ENCODE data around the gene MFN2.
A peak's percentile ranks its signal among the peaks of the same experiment; 100 is the strongest.

Gene MFN2

GRCh38 chr1:12019858-12020509, 39.7 kb downstream of the MFN2 start:
- no peaks in the 10 kb centered on the region for H3K27me3 ChIP-seq (replicated peaks in 2 of 5; ENCODE audit: control insufficient read depth in 4 of 5, insufficient read depth in 5 of 5, low read length in 4 of 5)
- H3K9me3 ChIP-seq (ENCODE audit: control extremely low read depth in 1 of 5, control insufficient read depth in 4 of 5, insufficient read depth in 2 of 5, low read depth in 1 of 5, low read length in 4 of 5), result no peaks in the 10 kb centered on the region
- H3K27ac ChIP-seq (ENCODE audit: insufficient read depth in 1 of 2, low read depth in 1 of 2, low read length in 2 of 2, poor library complexity in 1 of 2, severe bottlenecking in 2 of 2), result peak overlapping the region in 1 of 2 experiments; percentile 68
- DNase-seq, result no peak
- peak overlapping the region; percentile 58 to 89 (median 86) for H3K4me3 ChIP-seq (ENCODE audit: control insufficient read depth in 1 of 7, extremely low read depth in 1 of 7, insufficient read depth in 4 of 7, low read depth in 2 of 7, low read length in 6 of 7)
- peaks cover 4 to 21% (median 13%) of the 10 kb centered on the region in 4 experiments for H3K36me3 ChIP-seq (ENCODE audit: control insufficient read depth in 4 of 4, insufficient read depth in 4 of 4, low read length in 3 of 4)
- 17% methylated on average over 7 of the region's 12 CpGs for WGBS (ENCODE audit: insufficient coverage)
- ChIA-PET POLR2A (no interaction called here), CTCF (interaction anchor here (1.8 kb wide), 1 partner anchor 10 kb away, joined by 5 read pairs; no protein-coding TSS in a partner anchor)
- peaks cover 3 to 11% (median 10%) of the 10 kb centered on the region in 4 experiments for H3K4me1 ChIP-seq (ENCODE audit: control extremely low read depth in 1 of 4, control insufficient read depth in 4 of 4, insufficient read depth in 4 of 4, low read length in 3 of 4)

- Histone ChIP-seq H3K9me3 (ENCODE audit: control extremely low read depth in 1 of 5, control insufficient read depth in 4 of 5, insufficient read depth in 2 of 5, low read depth in 1 of 5, low read length in 4 of 5) (no peaks in the 10 kb centered on the region), H3K4me3 (ENCODE audit: control insufficient read depth in 1 of 7, extremely low read depth in 1 of 7, insufficient read depth in 4 of 7, low read depth in 2 of 7, low read length in 6 of 7) (no peak overlapping the region), H3K4me1 (ENCODE audit: control extremely low read depth in 1 of 4, control insufficient read depth in 4 of 4, insufficient read depth in 4 of 4, low read length in 3 of 4) (peaks cover 3 to 11% (median 10%) of the 10 kb centered on the region in 4 experiments), H3K36me3 (ENCODE audit: control insufficient read depth in 4 of 4, insufficient read depth in 4 of 4, low read length in 3 of 4) (peaks cover 8 to 32% (median 21%) of the 10 kb centered on the region in 4 experiments), H3K27ac (ENCODE audit: insufficient read depth in 1 of 2, low read depth in 1 of 2, low read length in 2 of 2, poor library complexity in 1 of 2, severe bottlenecking in 2 of 2) (no peak overlapping the region), H3K27me3 (replicated peaks in 2 of 5; ENCODE audit: control insufficient read depth in 4 of 5, insufficient read depth in 5 of 5, low read length in 4 of 5) (no peaks in the 10 kb centered on the region)
- 98% methylated on average over 8 of the region's 9 CpGs for WGBS (ENCODE audit: insufficient coverage)
- no peak for DNase-seq
- CTCF ChIA-PET, result interaction anchor here (1.8 kb wide), 1 partner anchor 11 kb away, joined by 5 read pairs; no protein-coding TSS in a partner anchor
- POLR2A ChIA-PET, result interaction anchor here (0.8 kb wide), 1 partner anchor 9 kb away, joined by 4 read pairs; no protein-coding TSS in a partner anchor
Observed at GRCh38 chr1:12021616-12022015, 41.4 kb downstream of the MFN2 start.

GRCh38 chr1:12022036-12022435, 41.8 kb downstream of the MFN2 start:
- Histone ChIP-seq H3K27me3 (replicated peaks in 2 of 5; ENCODE audit: control insufficient read depth in 4 of 5, insufficient read depth in 5 of 5, low read length in 4 of 5) (no peaks in the 10 kb centered on the region), H3K27ac (ENCODE audit: insufficient read depth in 1 of 2, low read depth in 1 of 2, low read length in 2 of 2, poor library complexity in 1 of 2, severe bottlenecking in 2 of 2) (no peak overlapping the region), H3K9me3 (ENCODE audit: control extremely low read depth in 1 of 5, control insufficient read depth in 4 of 5, insufficient read depth in 2 of 5, low read depth in 1 of 5, low read length in 4 of 5) (no peaks in the 10 kb centered on the region), H3K36me3 (ENCODE audit: control insufficient read depth in 4 of 4, insufficient read depth in 4 of 4, low read length in 3 of 4) (peaks cover 8 to 36% (median 21%) of the 10 kb centered on the region in 4 experiments), H3K4me1 (ENCODE audit: control extremely low read depth in 1 of 4, control insufficient read depth in 4 of 4, insufficient read depth in 4 of 4, low read length in 3 of 4) (peaks cover 3 to 11% (median 10%) of the 10 kb centered on the region in 4 experiments), H3K4me3 (ENCODE audit: control insufficient read depth in 1 of 7, extremely low read depth in 1 of 7, insufficient read depth in 4 of 7, low read depth in 2 of 7, low read length in 6 of 7) (no peak overlapping the region)
- WGBS (ENCODE audit: insufficient coverage), result 96% methylated on average over 12 of the region's 14 CpGs
- no peak for DNase-seq
- CTCF ChIA-PET, result interaction anchor here (0.7 kb wide), 1 partner anchor 206 kb away, joined by 3 read pairs; no protein-coding TSS in a partner anchor
- POLR2A ChIA-PET, result no interaction called here

- no peak for DNase-seq
- 98% methylated on average over 7 of the region's 10 CpGs for WGBS (ENCODE audit: insufficient coverage)
- Histone ChIP-seq H3K9me3 (ENCODE audit: control extremely low read depth in 1 of 5, control insufficient read depth in 4 of 5, insufficient read depth in 2 of 5, low read depth in 1 of 5, low read length in 4 of 5) (no peaks in the 10 kb centered on the region), H3K36me3 (ENCODE audit: control insufficient read depth in 4 of 4, insufficient read depth in 4 of 4, low read length in 3 of 4) (peaks cover 8 to 75% (median 45%) of the 10 kb centered on the region in 4 experiments), H3K4me1 (ENCODE audit: control extremely low read depth in 1 of 4, control insufficient read depth in 4 of 4, insufficient read depth in 4 of 4, low read length in 3 of 4) (no peaks in the 10 kb centered on the region), H3K27me3 (replicated peaks in 2 of 5; ENCODE audit: control insufficient read depth in 4 of 5, insufficient read depth in 5 of 5, low read length in 4 of 5) (no peaks in the 10 kb centered on the region), H3K27ac (ENCODE audit: insufficient read depth in 1 of 2, low read depth in 1 of 2, low read length in 2 of 2, poor library complexity in 1 of 2, severe bottlenecking in 2 of 2) (no peak overlapping the region), H3K4me3 (ENCODE audit: control insufficient read depth in 1 of 7, extremely low read depth in 1 of 7, insufficient read depth in 4 of 7, low read depth in 2 of 7, low read length in 6 of 7) (no peak overlapping the region)
- CTCF ChIA-PET, result interaction anchor here (0.6 to 1.4 kb wide), 4 partner anchors 11 to 188 kb away, joined by 3 to 5 read pairs (median 3); no protein-coding TSS in a partner anchor
- POLR2A ChIA-PET, result no interaction called here
Observed at GRCh38 chr1:12026586-12026985, 46.3 kb downstream of the MFN2 start.

- 87% methylated on average over 7 of the region's 8 CpGs for WGBS (ENCODE audit: insufficient coverage)
Observed at GRCh38 chr1:12028248-12028647, 48.0 kb downstream of the MFN2 start.

GRCh38 chr1:12028957-12029511, 48.8 kb downstream of the MFN2 start:
- Histone ChIP-seq H3K9me3 (ENCODE audit: control extremely low read depth in 1 of 5, control insufficient read depth in 4 of 5, insufficient read depth in 2 of 5, low read depth in 1 of 5, low read length in 4 of 5) (no peaks in the 10 kb centered on the region), H3K27ac (ENCODE audit: insufficient read depth in 1 of 2, low read depth in 1 of 2, low read length in 2 of 2, poor library complexity in 1 of 2, severe bottlenecking in 2 of 2) (no peak overlapping the region), H3K4me3 (ENCODE audit: control insufficient read depth in 1 of 7, extremely low read depth in 1 of 7, insufficient read depth in 4 of 7, low read depth in 2 of 7, low read length in 6 of 7) (no peak overlapping the region), H3K4me1 (ENCODE audit: control extremely low read depth in 1 of 4, control insufficient read depth in 4 of 4, insufficient read depth in 4 of 4, low read length in 3 of 4) (peaks cover 0 to under 1% (median 0%) of the 10 kb centered on the region in 4 experiments), H3K36me3 (ENCODE audit: control insufficient read depth in 4 of 4, insufficient read depth in 4 of 4, low read length in 3 of 4) (peaks cover 2 to 75% (median 40%) of the 10 kb centered on the region in 4 experiments), H3K27me3 (replicated peaks in 2 of 5; ENCODE audit: control insufficient read depth in 4 of 5, insufficient read depth in 5 of 5, low read length in 4 of 5) (no peaks in the 10 kb centered on the region)
- CTCF ChIA-PET, result no interaction called here
- WGBS (ENCODE audit: insufficient coverage), result 98% methylated on average over 11 of the region's 19 CpGs
- POLR2A ChIA-PET, result no interaction called here
- DNase-seq, result no peak

More at GRCh38 chr1:12028248-12028647, 48.0 kb downstream of the MFN2 start:
- POLR2A ChIA-PET, result no interaction called here
- Histone ChIP-seq H3K4me1 (ENCODE audit: control extremely low read depth in 1 of 4, control insufficient read depth in 4 of 4, insufficient read depth in 4 of 4, low read length in 3 of 4) (no peaks in the 10 kb centered on the region), H3K4me3 (ENCODE audit: control insufficient read depth in 1 of 7, extremely low read depth in 1 of 7, insufficient read depth in 4 of 7, low read depth in 2 of 7, low read length in 6 of 7) (no peak overlapping the region), H3K27ac (ENCODE audit: insufficient read depth in 1 of 2, low read depth in 1 of 2, low read length in 2 of 2, poor library complexity in 1 of 2, severe bottlenecking in 2 of 2) (no peak overlapping the region), H3K27me3 (replicated peaks in 2 of 5; ENCODE audit: control insufficient read depth in 4 of 5, insufficient read depth in 5 of 5, low read length in 4 of 5) (no peaks in the 10 kb centered on the region), H3K9me3 (ENCODE audit: control extremely low read depth in 1 of 5, control insufficient read depth in 4 of 5, insufficient read depth in 2 of 5, low read depth in 1 of 5, low read length in 4 of 5) (no peaks in the 10 kb centered on the region), H3K36me3 (ENCODE audit: control insufficient read depth in 4 of 4, insufficient read depth in 4 of 4, low read length in 3 of 4) (peaks cover 2 to 78% (median 42%) of the 10 kb centered on the region in 4 experiments)
- CTCF ChIA-PET, result no interaction called here
- no peak for DNase-seq

Measured in common myeloid progenitor, CD34-positive (primary cell).